ENCODE measurements around the gene DUSP8. TPM values are rescaled to one million over a fixed set of nuclear protein-coding genes. Genes with fewer than 3 reads are reported as not detected.

The DUSP8 gene
- total RNA-seq, 1 donor from 2014 or later: 7.7 TPM

DNA sequence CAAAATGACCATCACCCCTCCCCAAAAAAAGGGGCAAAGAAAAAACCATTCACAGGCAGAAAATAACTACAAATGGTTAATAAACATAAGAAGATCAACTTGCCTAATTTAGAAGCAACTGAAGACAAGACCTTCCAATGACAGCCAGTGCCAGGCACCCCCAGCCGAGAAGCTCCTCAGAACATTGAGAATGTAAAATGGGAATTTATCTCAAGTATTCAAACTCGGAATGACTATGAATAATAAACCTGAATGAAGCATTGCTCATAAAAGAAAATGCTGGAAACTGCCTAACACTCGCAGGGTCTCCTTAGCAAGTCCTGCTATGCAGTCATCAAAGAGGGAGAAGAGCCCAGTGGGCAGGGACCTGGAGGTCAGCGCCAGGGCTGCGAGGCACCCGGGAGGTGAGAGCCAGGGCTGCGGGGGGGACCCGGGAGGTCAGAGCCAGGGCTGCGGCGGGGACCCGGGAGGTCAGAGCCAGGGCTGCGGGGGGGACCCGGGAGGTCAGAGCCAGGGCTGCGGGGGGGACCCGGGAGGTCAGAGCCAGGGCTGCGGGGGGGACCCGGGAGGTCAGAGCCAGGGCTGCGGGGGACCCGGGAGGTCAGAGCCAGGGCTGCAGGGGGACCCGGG, 62.3 kb downstream of the DUSP8 start:
- Mint-ChIP-seq H3K4me1 (ENCODE audit: unreplicated experiment) (peaks cover 25% of the 10 kb centered on the region), H3K9me3 (ENCODE audit: unreplicated experiment) (no peaks in the 10 kb centered on the region), H3K27ac (ENCODE audit: unreplicated experiment) (no peak overlapping the region), H3K27me3 (ENCODE audit: unreplicated experiment) (no peaks in the 10 kb centered on the region), H3K36me3 (ENCODE audit: unreplicated experiment) (no peaks in the 10 kb centered on the region), H3K4me3 (ENCODE audit: unreplicated experiment) (no peak overlapping the region)
- TF ChIP-seq, protein P1, sequence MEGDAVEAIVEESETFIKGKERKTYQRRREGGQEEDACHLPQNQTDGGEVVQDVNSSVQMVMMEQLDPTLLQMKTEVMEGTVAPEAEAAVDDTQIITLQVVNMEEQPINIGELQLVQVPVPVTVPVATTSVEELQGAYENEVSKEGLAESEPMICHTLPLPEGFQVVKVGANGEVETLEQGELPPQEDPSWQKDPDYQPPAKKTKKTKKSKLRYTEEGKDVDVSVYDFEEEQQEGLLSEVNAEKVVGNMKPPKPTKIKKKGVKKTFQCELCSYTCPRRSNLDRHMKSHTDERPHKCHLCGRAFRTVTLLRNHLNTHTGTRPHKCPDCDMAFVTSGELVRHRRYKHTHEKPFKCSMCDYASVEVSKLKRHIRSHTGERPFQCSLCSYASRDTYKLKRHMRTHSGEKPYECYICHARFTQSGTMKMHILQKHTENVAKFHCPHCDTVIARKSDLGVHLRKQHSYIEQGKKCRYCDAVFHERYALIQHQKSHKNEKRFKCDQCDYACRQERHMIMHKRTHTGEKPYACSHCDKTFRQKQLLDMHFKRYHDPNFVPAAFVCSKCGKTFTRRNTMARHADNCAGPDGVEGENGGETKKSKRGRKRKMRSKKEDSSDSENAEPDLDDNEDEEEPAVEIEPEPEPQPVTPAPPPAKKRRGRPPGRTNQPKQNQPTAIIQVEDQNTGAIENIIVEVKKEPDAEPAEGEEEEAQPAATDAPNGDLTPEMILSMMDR (IDR thresholded peaks at IDR 0.05): no peak
- DNase-seq (ENCODE audit: extremely low spot score, unreplicated experiment): no peak

GRCh38 chr11:1508986-1509385, 63.1 kb downstream of the DUSP8 start:
- Mint-ChIP-seq H3K4me3 (ENCODE audit: unreplicated experiment) (no peak overlapping the region), H3K27me3 (ENCODE audit: unreplicated experiment) (no peaks in the 10 kb centered on the region), H3K4me1 (ENCODE audit: unreplicated experiment) (peaks cover 26% of the 10 kb centered on the region), H3K36me3 (ENCODE audit: unreplicated experiment) (no peaks in the 10 kb centered on the region), H3K27ac (ENCODE audit: unreplicated experiment) (no peak overlapping the region), H3K9me3 (ENCODE audit: unreplicated experiment) (no peaks in the 10 kb centered on the region)
- no peak for DNase-seq (ENCODE audit: extremely low spot score, unreplicated experiment)
- TF ChIP-seq, protein P1 (IDR thresholded peaks at IDR 0.05): no peak

DNA sequence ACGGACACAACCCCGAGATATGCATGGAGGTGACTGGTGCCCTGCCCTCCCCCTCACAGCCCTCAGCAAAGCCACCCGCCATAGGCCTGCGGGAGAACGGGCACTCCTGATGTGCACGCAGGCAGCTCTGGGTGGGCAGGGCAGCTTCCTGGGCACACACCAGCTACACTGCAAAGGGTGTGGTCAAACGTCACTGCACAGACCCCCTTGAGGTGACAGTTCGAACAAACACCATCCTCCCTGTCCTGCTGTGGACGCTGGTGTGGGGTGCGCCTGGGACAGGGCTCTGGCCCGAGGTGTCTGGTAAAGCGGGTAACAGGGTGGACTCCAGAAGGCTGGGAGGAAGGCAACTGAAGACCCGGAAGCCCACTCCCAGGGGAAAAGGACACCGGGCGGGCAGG, 63.6 kb downstream of the DUSP8 start:
- no peak for DNase-seq (ENCODE audit: extremely low spot score, unreplicated experiment)
- H3K9me3 Mint-ChIP-seq (ENCODE audit: unreplicated experiment): no peaks in the 10 kb centered on the region
- TF ChIP-seq, protein P1 (IDR thresholded peaks at IDR 0.05): no peak
- no peak overlapping the region for H3K27ac Mint-ChIP-seq (ENCODE audit: unreplicated experiment)
- no peak overlapping the region for H3K4me3 Mint-ChIP-seq (ENCODE audit: unreplicated experiment)
- H3K27me3 Mint-ChIP-seq (ENCODE audit: unreplicated experiment): no peaks in the 10 kb centered on the region
- H3K4me1 Mint-ChIP-seq (ENCODE audit: unreplicated experiment): peaks cover 28% of the 10 kb centered on the region
- no peaks in the 10 kb centered on the region for H3K36me3 Mint-ChIP-seq (ENCODE audit: unreplicated experiment)

GRCh38 chr11:1507381-1508140, 64.5 kb downstream of the DUSP8 start:
- Mint-ChIP-seq H3K9me3 (ENCODE audit: unreplicated experiment) (no peaks in the 10 kb centered on the region), H3K27me3 (ENCODE audit: unreplicated experiment) (no peaks in the 10 kb centered on the region), H3K36me3 (ENCODE audit: unreplicated experiment) (no peaks in the 10 kb centered on the region), H3K4me3 (ENCODE audit: unreplicated experiment) (peak overlapping the region; percentile 20), H3K4me1 (ENCODE audit: unreplicated experiment) (peaks cover 33% of the 10 kb centered on the region), H3K27ac (ENCODE audit: unreplicated experiment) (peak overlapping the region; percentile 65)
- no peak for DNase-seq (ENCODE audit: extremely low spot score, unreplicated experiment)
- TF ChIP-seq, protein P1 (IDR thresholded peaks at IDR 0.05): no peak

DNA sequence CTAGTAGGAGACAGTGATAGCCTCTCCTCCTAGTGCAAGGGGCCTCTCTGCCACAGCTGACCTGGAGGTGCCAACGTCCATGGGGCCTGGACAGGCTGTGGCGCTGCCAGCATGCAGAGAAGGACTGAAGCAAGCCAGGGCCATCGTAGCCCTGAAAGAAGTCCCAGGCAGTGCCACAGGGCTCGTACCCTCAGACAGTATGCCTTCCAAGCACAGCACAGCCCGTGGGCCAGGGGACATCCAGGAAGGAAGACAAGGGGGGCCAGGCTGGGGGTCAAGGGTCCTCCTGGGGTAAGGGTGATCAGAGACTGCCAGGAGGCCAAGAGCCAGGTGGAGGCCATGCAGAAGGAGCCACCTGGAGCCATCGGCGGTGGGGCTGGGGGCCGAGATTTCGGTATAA, 65.1 kb downstream of the DUSP8 start:
- Mint-ChIP-seq H3K27me3 (ENCODE audit: unreplicated experiment) (no peaks in the 10 kb centered on the region), H3K4me1 (ENCODE audit: unreplicated experiment) (peaks cover 33% of the 10 kb centered on the region), H3K36me3 (ENCODE audit: unreplicated experiment) (no peaks in the 10 kb centered on the region), H3K9me3 (ENCODE audit: unreplicated experiment) (no peaks in the 10 kb centered on the region), H3K4me3 (ENCODE audit: unreplicated experiment) (no peak overlapping the region), H3K27ac (ENCODE audit: unreplicated experiment) (no peak overlapping the region)
- TF ChIP-seq, protein P1 (IDR thresholded peaks at IDR 0.05): no peak
- DNase-seq (ENCODE audit: extremely low spot score, unreplicated experiment): no peak

Measured in osteocyte (in vitro differentiated cells).